ENCODE data around the gene INVS. TPM values are rescaled to one million over a fixed set of nuclear protein-coding genes. Genes with fewer than 3 reads are reported as not detected.

INVS gene
- total RNA-seq, 1 experiment from 2014 or later: 15.6 TPM

DNA sequence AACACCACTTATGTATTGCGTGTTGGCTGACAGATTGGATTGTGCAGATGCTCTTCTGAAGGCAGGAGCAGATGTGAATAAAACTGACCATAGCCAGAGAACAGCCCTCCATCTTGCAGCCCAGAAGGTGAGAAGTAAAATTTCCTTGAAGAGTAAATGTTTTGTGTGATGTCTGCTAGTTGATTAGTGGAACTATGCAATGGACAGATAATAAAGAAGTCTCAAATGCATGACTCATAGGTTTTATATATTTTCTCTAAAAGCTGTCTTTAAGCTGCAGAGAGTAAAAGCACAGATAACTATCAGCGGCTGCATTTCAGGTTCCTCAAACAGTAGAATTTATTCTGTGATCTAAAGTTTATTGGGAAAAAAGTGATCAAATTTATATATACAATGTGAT, 27.4 kb downstream of the INVS start:
- Mint-ChIP-seq H3K36me3 (ENCODE audit: insufficient read depth, unreplicated experiment) (no peaks in the 10 kb centered on the region), H3K27me3 (ENCODE audit: insufficient read depth, unreplicated experiment) (no peaks in the 10 kb centered on the region), H3K27ac (ENCODE audit: unreplicated experiment) (no peak overlapping the region), H3K4me1 (ENCODE audit: low read depth, unreplicated experiment) (no peaks in the 10 kb centered on the region), H3K9me3 (ENCODE audit: unreplicated experiment) (no peaks in the 10 kb centered on the region), H3K4me3 (ENCODE audit: unreplicated experiment) (no peak overlapping the region)
- H3K4me3 ChIP-seq (ENCODE audit: low read depth, low read length): no peak overlapping the region
- TF ChIP-seq, protein P1, sequence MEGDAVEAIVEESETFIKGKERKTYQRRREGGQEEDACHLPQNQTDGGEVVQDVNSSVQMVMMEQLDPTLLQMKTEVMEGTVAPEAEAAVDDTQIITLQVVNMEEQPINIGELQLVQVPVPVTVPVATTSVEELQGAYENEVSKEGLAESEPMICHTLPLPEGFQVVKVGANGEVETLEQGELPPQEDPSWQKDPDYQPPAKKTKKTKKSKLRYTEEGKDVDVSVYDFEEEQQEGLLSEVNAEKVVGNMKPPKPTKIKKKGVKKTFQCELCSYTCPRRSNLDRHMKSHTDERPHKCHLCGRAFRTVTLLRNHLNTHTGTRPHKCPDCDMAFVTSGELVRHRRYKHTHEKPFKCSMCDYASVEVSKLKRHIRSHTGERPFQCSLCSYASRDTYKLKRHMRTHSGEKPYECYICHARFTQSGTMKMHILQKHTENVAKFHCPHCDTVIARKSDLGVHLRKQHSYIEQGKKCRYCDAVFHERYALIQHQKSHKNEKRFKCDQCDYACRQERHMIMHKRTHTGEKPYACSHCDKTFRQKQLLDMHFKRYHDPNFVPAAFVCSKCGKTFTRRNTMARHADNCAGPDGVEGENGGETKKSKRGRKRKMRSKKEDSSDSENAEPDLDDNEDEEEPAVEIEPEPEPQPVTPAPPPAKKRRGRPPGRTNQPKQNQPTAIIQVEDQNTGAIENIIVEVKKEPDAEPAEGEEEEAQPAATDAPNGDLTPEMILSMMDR (IDR thresholded peaks at IDR 0.05; ENCODE audit: insufficient read depth in 1 of 2, low read depth in 1 of 2, low read length in 1 of 2, severe bottlenecking in 1 of 2, unreplicated experiment in 1 of 2): no peak
- no peaks in the 10 kb centered on the region for H3K27me3 ChIP-seq (replicated peaks; ENCODE audit: control insufficient read depth, insufficient read depth, low read length)
- no peak for DNase-seq
- CTCF ChIA-PET: no interaction called here
- POLR2A ChIA-PET: no interaction called here
- no peaks in the 10 kb centered on the region for H3K4me1 ChIP-seq
- no TSS peak for BruUV-seq (replicated peaks)
- no peaks in the 10 kb centered on the region for H3K9me3 ChIP-seq
- intact Hi-C loops (cut with micrococcal nuclease; ENCODE audit: unreplicated experiment): no loop called here
- H3K36me3 ChIP-seq (ENCODE audit: control insufficient read depth, insufficient read depth, low read length): no peaks in the 10 kb centered on the region

DNA sequence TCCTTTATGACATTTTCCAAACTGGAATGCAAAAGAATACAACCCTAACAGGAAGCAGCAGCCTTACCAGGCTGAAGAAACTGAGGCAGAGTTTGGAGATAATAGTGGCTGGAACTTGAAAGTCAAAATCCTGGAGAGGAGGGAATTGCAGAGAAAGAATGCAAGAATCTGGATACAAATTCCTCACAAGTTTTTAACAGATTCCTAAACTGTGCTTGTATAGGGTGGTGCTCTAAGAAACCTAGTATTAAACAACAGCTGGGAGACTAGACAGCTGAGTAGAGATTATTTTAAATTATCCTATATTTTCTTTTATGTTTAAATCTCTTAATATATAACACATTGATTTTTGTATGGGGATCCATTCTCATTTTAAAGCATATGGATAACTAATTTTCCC, 30.7 kb downstream of the INVS start:
- Histone ChIP-seq H3K4me3 (ENCODE audit: low read depth, low read length) (no peak overlapping the region), H3K4me1 (no peaks in the 10 kb centered on the region), H3K9me3 (no peaks in the 10 kb centered on the region), H3K27me3 (replicated peaks; ENCODE audit: control insufficient read depth, insufficient read depth, low read length) (no peaks in the 10 kb centered on the region), H3K36me3 (ENCODE audit: control insufficient read depth, insufficient read depth, low read length) (peaks cover 1% of the 10 kb centered on the region; the same call in 1 of the 2 replicates)
- TF ChIP-seq, protein P1 (IDR thresholded peaks at IDR 0.05; ENCODE audit: insufficient read depth in 1 of 2, low read depth in 1 of 2, low read length in 1 of 2, severe bottlenecking in 1 of 2, unreplicated experiment in 1 of 2): no peak
- H3K27me3 Mint-ChIP-seq (ENCODE audit: insufficient read depth, unreplicated experiment): no peaks in the 10 kb centered on the region
- H3K4me3 Mint-ChIP-seq (ENCODE audit: unreplicated experiment): no peak overlapping the region
- H3K27ac Mint-ChIP-seq (ENCODE audit: unreplicated experiment): no peak overlapping the region
- no peaks in the 10 kb centered on the region for H3K9me3 Mint-ChIP-seq (ENCODE audit: unreplicated experiment)
- POLR2A ChIA-PET: no interaction called here
- no peaks in the 10 kb centered on the region for H3K4me1 Mint-ChIP-seq (ENCODE audit: low read depth, unreplicated experiment)
- intact Hi-C loops (cut with micrococcal nuclease; ENCODE audit: unreplicated experiment): no loop called here
- CTCF ChIA-PET: no interaction called here
- no peaks in the 10 kb centered on the region for H3K36me3 Mint-ChIP-seq (ENCODE audit: insufficient read depth, unreplicated experiment)
- DNase-seq: no peak
- no TSS peak for BruUV-seq (replicated peaks)

DNA sequence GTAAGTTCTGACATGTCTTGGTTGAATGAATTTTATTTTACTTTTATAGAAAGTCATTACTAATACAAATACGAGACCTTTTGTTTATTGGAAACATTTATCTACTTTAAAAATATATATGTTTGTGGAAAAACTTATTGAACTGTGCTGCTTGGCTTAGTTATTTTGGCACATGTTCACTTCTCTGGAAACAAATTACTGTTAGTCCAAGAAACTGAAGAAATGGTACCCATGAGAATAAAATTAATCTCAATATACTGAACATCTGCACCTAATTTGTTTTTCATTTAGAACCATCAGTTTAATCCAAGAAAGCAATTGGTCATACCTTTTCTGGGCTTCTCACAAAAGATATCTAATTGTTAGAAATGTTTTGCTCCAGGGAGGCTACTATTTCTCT, 32.2 kb downstream of the INVS start:
- Mint-ChIP-seq H3K36me3 (ENCODE audit: insufficient read depth, unreplicated experiment) (no peaks in the 10 kb centered on the region), H3K9me3 (ENCODE audit: unreplicated experiment) (no peaks in the 10 kb centered on the region)

More for the DNA sequence above, 32.2 kb downstream of the INVS start:
- Histone ChIP-seq H3K36me3 (ENCODE audit: control insufficient read depth, insufficient read depth, low read length) (peaks cover 1% of the 10 kb centered on the region; the same call in 1 of the 2 replicates), H3K4me3 (ENCODE audit: low read depth, low read length) (no peak overlapping the region), H3K4me1 (no peaks in the 10 kb centered on the region), H3K27me3 (replicated peaks; ENCODE audit: control insufficient read depth, insufficient read depth, low read length) (no peaks in the 10 kb centered on the region), H3K9me3 (no peaks in the 10 kb centered on the region)
- CTCF ChIA-PET: no interaction called here
- Mint-ChIP-seq H3K4me3 (ENCODE audit: unreplicated experiment) (no peak overlapping the region), H3K27ac (ENCODE audit: unreplicated experiment) (no peak overlapping the region), H3K4me1 (ENCODE audit: low read depth, unreplicated experiment) (no peaks in the 10 kb centered on the region), H3K27me3 (ENCODE audit: insufficient read depth, unreplicated experiment) (no peaks in the 10 kb centered on the region)
- POLR2A ChIA-PET: no interaction called here
- BruUV-seq (replicated peaks): no TSS peak
- intact Hi-C loops (cut with micrococcal nuclease; ENCODE audit: unreplicated experiment): no loop called here
- no peak for DNase-seq
- TF ChIP-seq, protein P1 (IDR thresholded peaks at IDR 0.05; ENCODE audit: insufficient read depth in 1 of 2, low read depth in 1 of 2, low read length in 1 of 2, severe bottlenecking in 1 of 2, unreplicated experiment in 1 of 2): no peak

All from Caco-2 (cell line).